HG03175 (cell line): Measurements from ENCODE around the gene TADA1.
"Not testable (repeated sequence)": the region's sequence is repeated elsewhere in the genome, so short reads cannot be mapped to it uniquely, and the experiment has no call there.

Experiments used
- ATAC-seq: cut with Tn5 transposase; IDR thresholded peaks from one replicate; pipeline ENCODE4 v1.9.1; 2021; ENCODE audit warnings: mild to moderate bottlenecking, moderate library complexity; ENCODE audit not compliant: unreplicated experiment

TADA1 gene

DNA sequence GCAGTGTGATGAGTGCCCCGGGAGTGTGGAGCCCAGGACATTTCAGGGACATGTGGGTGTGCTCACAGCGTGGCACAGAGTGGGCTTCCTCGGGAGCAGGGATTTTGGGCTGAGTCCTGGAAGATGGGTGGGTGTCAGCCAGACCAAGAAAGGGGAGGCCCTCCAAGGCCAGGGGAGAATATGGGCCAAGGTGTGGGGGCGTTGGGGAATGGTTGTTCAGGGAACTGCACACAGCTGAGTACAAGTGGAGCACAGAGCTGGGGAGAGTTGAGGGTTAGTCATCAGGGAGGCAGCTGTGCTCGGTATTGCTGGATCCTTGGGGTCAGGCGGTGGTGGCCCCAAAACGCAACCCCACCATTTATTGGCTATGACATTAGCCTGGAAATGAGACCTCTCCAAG, 31.3 kb downstream of the TADA1 start:
- ATAC-seq = no peak

GRCh38 chr1:166843769-166844596, 32.1 kb downstream of the TADA1 start:
- ATAC-seq = no peak

- no peak for ATAC-seq
These were observed 32.7 kb downstream of the TADA1 start for GRCh38 chr1:166843322-166843721.

GRCh38 chr1:166840309-166841274, 35.5 kb downstream of the TADA1 start:
- ATAC-seq = no peak

GRCh38 chr1:166839600-166840308, 36.3 kb downstream of the TADA1 start:
- peak; percentile 39 for ATAC-seq

GRCh38 chr1:166838766-166839599, 37.1 kb downstream of the TADA1 start, which contains the start of gene POGK:
Gene POGK, plus strand, starts transcription at chr1:166839475. Its CDS starts 1,482 bp downstream, at chr1:166840957.
- ATAC-seq = peak; percentile 93

DNA sequence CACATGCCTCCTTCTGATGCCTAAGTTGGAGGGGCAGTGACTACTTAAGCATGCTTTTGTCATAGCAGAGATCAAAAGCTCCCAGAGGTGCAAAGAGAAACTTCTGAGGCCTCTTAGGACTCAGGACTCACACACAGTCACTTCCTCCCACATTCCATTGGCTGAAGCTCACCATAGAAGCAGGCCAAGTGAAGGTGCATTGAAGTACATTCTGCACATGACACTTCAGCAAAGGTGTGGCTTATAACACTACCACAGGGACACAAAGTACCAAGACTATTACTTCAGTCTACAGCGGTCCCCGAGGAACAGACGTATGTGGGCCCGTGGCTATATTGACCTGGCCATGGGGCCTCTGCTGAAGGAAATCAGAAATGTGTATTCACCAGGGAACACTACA, 39.3 kb downstream of the TADA1 start:
- no peak for ATAC-seq

DNA sequence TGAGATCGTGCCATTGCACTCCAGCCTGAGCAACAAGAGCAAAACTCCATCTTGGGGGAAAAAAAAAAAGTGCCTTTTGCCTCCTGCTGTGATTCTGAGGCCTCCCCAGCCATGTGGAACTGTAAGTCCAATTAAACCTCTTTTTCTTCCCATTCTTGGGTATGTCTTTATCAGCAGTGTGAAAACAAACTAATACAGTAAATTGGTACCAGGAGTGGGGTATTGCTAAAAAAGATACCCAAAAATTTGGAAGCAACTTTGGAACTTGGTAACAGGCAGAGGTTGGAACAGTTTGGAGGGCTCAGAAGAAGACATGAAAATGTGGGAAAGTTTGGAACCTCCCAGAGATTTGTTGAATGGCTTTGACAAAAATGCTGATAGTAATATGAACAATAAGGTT, 46.3 kb downstream of the TADA1 start:
- ATAC-seq = not testable (repeated sequence)

GRCh38 chr1:166827426-166827825, 48.6 kb downstream of the TADA1 start:
- ATAC-seq = no peak

GRCh38 chr1:166822385-166822784, 53.7 kb downstream of the TADA1 start:
- no peak for ATAC-seq

DNA sequence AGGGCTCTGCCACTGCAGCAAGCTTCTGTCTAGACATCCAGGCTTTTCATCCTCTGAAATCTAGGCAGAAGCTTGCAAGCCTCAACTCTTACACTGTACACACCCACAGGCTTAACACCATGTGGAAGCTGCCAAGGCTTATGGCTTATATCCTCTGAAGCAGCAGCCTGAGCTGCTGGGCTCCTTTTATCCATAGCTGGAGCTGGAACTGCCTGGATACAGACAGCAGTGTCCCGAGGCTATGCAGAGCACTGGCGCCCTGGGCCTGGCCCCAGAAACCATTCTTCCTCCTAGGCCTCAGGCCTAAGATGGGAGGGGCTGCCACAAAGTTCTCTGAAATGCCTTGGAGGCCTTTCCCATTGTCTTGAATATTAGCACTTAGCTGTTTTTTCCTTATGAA, 56.1 kb downstream of the TADA1 start:
- no peak for ATAC-seq

GRCh38 chr1:166814611-166815010, 61.5 kb downstream of the TADA1 start:
- ATAC-seq = no peak

DNA sequence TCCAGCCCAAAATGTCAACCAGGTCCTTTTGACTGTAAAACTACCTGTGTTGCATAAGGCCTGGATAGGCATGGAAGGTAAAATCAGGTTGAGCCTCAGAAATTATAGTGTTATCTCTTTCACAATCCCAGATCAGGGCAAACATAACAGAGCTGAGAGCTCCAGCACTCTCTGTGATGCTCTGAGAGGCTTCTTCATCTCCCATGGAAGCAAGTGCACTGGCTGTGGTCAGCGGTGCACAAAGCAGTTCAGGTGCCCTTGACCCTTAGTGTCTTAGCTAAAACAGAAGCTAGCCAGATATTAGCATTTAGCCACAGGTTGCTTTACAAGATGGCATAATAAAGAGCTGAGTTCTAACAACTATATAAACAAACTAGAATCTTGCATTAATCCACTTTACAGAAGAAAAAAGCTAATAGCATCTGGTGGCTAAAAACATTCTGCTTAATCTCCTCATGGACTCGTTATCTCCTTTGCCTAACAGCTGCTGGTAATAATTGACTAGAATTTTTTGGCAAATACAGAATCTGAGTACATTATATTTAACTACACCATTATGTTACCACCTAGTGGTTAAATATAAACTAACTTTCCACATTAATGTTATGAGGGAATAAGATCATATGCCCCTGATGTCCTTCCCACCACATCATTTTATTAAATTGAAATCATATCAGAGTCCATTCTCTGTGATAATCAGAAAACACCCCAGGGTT, 62.4 kb downstream of the TADA1 start:
- ATAC-seq = no peak

DNA sequence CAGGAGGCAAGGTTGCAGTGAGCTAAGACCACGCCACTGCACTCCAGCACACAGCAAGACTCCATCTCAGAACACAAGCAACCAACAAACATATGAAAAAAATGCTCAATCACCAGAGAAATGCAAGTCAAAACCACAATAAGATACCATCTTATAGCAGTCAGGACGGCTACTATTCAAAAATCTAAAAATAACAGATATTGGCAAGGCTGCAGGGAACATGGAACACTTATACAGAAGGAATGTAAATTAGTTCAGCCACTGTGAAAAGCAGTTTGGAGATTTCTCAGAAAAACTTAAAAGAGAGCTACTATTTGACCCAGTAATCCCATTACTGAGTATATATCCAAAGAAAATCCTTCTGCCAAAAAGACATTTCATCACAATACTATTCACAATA, 64.4 kb downstream of the TADA1 start:
- no peak for ATAC-seq

- no peak for ATAC-seq
These were observed 67.1 kb downstream of the TADA1 start for GRCh38 chr1:166808952-166809351.
